ENCODE measurements around the gene ASAH2B.
A peak's percentile ranks its signal among the peaks of the same experiment; 100 is the strongest.
"Not testable (repeated sequence)": the region's sequence is repeated elsewhere in the genome, so short reads cannot be mapped to it uniquely, and the experiment has no call there.

The ASAH2B gene
- 4.8 to 13.2 reads per million in 2 donors for total RNA-seq

GRCh38 chr10:50739618-50740292 is at the start of gene ASAH2B:
Gene ASAH2B (plus strand): TSS chr10:50739936. CDS start chr10:50745131, 5,195 bp downstream.
- peak; percentile 60 for DNase-seq

- DNase-seq = not testable (repeated sequence)
Measured at GRCh38 chr10:50697819-50698218, 41.9 kb upstream of the ASAH2B start.

DNA sequence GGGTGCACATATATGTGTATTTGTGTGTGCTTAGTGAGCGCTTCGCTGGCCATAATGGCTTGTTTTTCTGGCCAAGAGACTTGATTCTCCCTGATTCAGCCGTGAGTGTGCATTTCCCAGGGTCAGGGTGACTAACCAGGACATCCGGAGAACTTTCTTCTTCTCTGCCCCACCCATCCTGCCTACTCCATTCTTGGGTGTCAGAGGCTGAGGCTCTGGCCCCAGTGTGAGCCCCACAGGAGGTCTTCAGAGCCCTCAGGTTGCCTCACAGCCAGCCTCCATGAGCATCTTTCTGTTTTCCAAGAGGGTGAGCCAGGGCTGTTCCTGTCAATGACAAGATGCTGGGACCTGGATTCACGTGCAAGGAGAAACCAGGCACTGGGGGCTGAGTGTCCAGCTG is 37.8 kb upstream of the ASAH2B start:
- not testable (repeated sequence) for DNase-seq

GRCh38 chr10:50702997-50703396 is 36.7 kb upstream of the ASAH2B start:
- DNase-seq = not testable (repeated sequence)

DNA sequence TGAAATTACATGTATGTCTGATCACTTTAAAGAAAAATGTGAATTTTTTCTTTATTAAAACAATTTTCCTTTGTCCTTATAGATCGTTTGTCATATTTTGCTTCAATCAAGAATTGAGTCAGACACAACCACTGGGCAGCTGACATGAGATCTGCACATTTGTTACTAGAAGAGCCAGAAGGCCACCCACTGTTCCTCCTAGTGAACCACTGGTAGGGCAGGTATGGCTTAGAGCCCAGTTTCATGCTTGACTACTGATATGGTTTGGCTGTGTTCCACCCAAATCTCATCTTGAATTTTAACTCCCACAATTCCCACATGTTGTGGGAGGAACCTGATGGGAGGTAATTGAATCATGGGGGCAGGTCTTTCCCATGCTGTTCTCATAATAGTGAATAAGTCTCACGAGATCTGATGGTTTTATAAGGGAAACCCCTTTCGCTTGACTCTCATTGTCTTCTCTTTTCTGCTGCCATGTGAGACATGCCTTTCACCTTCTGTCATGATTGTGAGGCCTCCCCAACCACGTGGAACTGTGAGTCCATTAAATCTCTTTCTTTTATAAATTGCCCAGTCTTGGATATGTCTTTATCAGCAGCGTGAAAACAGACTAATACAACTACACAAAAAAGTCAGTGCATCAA is 35.2 kb upstream of the ASAH2B start:
- DNase-seq = not testable (repeated sequence)

DNA sequence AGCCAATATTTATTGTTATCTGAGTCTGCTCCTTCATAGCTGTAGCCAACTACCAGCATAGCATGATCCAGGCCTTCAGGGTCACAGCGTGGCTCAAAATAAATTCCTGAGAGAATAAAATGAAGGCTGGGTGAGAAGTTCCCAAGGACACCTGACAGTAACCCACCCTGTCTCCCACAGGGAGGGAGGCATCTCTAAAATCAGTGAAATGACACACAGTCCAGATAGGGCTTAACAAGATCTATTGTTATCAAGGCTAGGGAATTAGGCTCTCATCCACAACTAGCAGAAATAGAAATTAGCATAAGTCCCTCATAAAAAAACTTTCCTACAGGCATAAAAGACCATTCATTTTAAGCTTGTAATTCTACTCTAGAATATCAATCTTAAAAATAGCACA is 33.7 kb upstream of the ASAH2B start:
- DNase-seq = not testable (repeated sequence)

DNA sequence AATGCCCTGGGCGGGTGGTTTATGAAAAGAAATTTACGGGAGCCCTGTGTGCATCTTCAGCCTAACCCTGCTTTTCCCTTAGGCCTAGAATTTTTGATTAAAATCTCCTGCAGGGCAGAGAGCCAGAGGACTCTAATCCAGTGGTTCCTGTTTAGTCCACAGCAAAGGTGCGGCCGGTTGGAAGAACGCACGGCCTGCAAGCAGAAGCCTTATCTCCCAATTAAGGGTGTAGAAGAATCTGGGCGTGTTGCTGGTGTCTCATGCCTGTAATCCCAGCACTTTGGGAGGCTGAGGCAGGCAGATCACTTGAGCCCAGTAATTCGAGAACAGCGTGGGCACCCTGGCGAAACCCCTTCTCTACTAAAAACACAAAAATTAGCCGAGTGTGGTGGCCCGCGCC is 29.5 kb upstream of the ASAH2B start:
- not testable (repeated sequence) for DNase-seq

GRCh38 chr10:50723812-50724211 is 15.9 kb upstream of the ASAH2B start:
- not testable (repeated sequence) for DNase-seq

DNA sequence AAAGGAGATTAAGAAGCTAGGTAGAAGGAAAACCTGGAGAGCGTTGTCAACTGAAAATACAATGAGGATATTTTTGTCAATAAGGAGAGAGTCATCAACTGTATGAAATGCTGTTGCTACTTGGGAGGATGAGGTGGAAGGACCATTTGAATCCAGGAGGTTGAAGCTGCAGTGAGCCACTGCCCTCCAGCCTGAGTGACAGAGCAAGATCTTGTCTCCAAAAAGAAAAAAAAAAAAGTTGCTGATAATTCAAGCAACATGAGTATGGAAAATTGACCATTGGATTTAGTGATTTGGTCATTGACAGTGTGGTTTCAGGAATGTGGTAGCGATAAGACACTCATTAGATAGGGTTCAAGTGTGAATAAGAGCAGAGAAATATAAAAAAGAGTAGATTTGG is 11.6 kb upstream of the ASAH2B start:
- DNase-seq = not testable (repeated sequence)

- not testable (repeated sequence) for DNase-seq
Measured at GRCh38 chr10:50738987-50739617, 634 bp upstream of the ASAH2B start.

- DNase-seq = no peak
Measured at GRCh38 chr10:50740293-50740648, 535 bp downstream of the ASAH2B start.

DNA sequence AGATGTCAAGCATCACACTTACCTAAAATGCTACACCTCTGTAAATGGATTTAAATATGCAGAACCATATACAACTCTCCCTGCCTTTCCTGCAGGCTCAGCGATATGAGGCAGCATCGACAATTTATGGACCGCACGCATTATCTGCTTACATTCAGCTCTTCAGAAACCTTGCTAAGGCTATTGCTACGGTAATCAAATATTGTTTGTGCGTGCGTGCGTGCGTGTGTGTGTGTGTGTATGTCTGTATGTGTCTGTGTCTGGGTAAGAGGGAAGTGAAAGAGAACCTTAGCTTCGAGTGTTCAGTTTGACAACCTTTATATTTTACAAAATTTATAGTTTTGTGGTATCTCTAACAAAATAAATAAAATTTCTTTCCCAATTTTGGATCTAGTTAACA is 3.1 kb downstream of the ASAH2B start:
- not testable (repeated sequence) for DNase-seq

GRCh38 chr10:50766774-50767513 is 27.2 kb downstream of the ASAH2B start:
- DNase-seq = not testable (repeated sequence)

GRCh38 chr10:50772042-50772441 is 32.3 kb downstream of the ASAH2B start:
- DNase-seq = not testable (repeated sequence)

DNA sequence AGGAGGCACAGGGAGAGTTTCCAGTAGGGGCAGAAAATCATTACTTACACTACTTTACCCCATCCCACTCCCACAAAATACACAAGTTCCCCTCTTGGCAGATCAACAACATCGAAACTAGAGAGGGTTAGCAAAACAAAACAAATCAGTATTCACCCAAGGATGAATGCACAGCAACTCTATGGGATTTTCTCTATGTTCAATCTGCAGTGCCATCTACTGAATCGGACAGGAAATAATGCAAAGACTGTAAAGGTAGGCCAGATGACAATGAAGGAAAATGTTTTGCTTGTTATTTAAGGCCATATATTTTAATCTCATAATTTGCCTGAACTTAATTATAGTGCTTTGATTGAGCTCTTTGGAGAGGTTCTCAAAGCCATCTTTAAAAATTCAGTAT is 35.1 kb downstream of the ASAH2B start:
- not testable (repeated sequence) for DNase-seq

- DNase-seq = not testable (repeated sequence)
Measured at GRCh38 chr10:50780036-50780435, 40.3 kb downstream of the ASAH2B start.

- not testable (repeated sequence) for DNase-seq
Measured at GRCh38 chr10:50782017-50782416, 42.3 kb downstream of the ASAH2B start.

DNA sequence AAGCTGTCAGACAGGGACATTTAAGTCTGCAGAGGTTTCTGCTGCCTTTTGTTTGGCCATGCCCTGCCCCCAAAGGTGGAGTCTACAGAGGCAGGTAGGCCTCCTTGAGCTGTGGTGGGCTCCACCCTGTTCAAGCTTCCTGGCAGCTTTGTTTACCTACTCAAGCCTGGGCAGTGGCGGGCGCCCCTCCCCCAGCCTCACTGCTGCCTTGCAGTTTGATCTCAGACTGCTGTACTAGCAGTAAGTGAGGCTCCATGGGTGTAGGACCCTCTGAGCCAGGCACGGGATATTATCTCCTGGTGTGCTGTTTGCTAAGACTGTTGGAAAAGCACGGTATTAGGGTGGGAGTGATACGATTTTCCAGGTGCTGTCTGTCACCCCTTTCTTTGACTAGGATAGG is 48.2 kb downstream of the ASAH2B start:
- DNase-seq = not testable (repeated sequence)

DNA sequence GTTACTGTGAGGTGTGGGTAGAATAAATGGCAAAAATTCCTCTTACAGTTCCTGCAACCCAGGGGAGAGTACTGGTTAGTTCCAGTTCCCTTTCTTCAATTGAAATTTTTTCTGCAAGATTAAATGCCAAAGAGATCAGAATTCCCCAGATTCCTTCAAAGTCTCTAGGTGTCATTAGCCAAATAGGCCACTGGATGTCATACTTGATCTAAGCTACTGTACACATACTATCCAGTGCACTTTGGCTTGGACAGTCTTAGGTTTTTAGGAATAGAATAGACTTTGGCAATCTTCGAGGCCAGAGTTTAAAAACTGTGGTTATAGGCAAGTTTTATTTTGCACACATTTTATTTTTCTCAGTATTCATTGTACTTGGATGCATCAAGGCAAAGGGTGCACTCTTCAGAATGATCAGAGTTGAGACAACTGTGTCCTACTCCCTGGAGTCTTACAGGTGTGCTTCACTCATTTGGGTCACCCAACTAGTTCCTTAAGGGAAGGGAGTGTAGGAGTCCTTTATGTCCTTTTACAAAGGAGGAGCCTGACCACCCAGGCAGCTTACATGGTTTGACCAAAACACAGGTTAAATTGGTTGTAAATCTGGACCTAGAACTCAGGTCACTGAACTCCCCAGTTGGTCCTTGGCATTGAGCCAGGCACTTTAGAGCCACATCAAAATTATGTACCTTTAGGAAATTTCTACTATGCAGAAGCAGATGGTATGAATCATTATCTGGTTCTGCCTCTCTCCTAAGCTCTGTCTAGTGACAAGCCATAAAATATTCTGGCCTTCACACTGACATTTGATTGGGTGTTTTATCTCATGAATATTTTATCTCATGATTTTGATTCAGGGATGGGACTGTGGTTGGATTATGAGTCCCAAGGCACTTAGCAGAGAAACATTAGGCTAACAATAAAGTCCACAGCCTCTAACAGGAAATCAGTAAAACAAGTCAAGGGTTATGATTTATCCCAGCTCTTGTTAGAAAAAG is 49.5 kb downstream of the ASAH2B start:
- DNase-seq = no peak

DNA sequence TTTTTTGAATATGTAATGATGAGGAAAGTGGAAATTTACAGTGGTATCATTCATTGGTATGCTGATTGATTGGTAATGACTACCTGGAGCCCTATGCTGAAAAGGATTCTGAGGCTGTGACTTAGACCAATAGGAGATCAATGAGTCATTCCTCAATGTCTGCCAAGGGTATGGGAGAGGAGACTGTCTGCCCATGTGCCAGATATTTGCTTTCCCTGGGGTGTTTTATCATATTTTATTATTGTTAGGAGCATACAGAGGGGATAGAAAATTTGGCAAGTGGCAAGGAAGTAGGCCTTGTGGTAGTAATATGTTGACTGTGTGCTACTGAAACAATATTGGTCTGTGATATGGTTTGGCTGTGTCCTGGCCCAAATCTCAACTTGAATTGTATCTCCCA is 54.8 kb downstream of the ASAH2B start:
- DNase-seq = no peak

- DNase-seq = no peak
Measured at GRCh38 chr10:50796693-50797092, 57.0 kb downstream of the ASAH2B start.

- DNase-seq = no peak
Measured at GRCh38 chr10:50798297-50798696, 58.6 kb downstream of the ASAH2B start.

Data from T-helper 9 cell (primary cell).